Activated B cell treated with CpG ODN at 0.5 μM for 24 hours (primary cell): ENCODE measurements around the gene MAML3. TPM values are rescaled to one million over a fixed set of nuclear protein-coding genes. Genes with fewer than 3 reads are reported as not detected.

Experiments
- ATAC-seq: fragments of 200-7000 bp; cut with Tn5 transposase; one replicate; pipeline ENCODE4 v1.10.0; 2021; ENCODE audit warnings: low read depth, mild to moderate bottlenecking, moderate library complexity
- CTCF ChIA-PET: fragments of 350-600 bp; sonication (Branson Sonifier 250); formaldehyde crosslinking; loops from one replicate; lab custom pipeline; 2021; ENCODE audit warnings: antibody characterized with exemption; lab: Charles Lee
- POLR2A ChIA-PET: fragments of 350-600 bp; sonication (Branson Sonifier 250); formaldehyde crosslinking; loops from one replicate; lab custom pipeline; 2021; ENCODE audit warnings: antibody characterized with exemption; lab: Charles Lee
- DNase-seq: peaks from one replicate; pipeline ENCODE4 v3.0.0; 2022
- H3K27ac Mint-ChIP-seq: one replicate; pipeline ENCODE4 v1.8.0; 2020; ENCODE audit warnings: mixed read lengths
- H3K27me3 Mint-ChIP-seq: one replicate; pipeline ENCODE4 v1.8.0; 2021; ENCODE audit warnings: mixed read lengths
- H3K36me3 Mint-ChIP-seq: one replicate; pipeline ENCODE4 v1.8.0; 2021; ENCODE audit warnings: low read depth, mixed read lengths
- H3K4me1 Mint-ChIP-seq: one replicate; pipeline ENCODE4 v1.8.0; 2021; ENCODE audit warnings: mixed read lengths
- H3K4me3 Mint-ChIP-seq: one replicate; pipeline ENCODE4 v1.8.0; 2020; ENCODE audit warnings: mild to moderate bottlenecking, mixed read lengths
- H3K9me3 Mint-ChIP-seq: one replicate; pipeline ENCODE4 v1.8.0; 2020; ENCODE audit warnings: mixed read lengths
- intact Hi-C: fragments of 100-400 bp; cut with micrococcal nuclease; formaldehyde crosslinking; loops from one replicate; pipeline ENCODE4 v1.15.1; 2024
- total RNA-seq: library from RNA; stranded (reverse); gene quantifications from 2 replicates; pipeline ENCODE4 v1.2.3, GENCODE V29; 2022
- TF ChIP-seq, protein P1 (sequence below): fragments of 200-600 bp; IDR thresholded peaks from one replicate; pipeline ENCODE4 v1.8.0; 2022; ENCODE audit warnings: antibody characterized with exemption, mild to moderate bottlenecking

The MAML3 gene
- total RNA-seq, 1 donor from 2014 or later, result 2.6 TPM

- DNase-seq (no peak), ATAC-seq (no peak)
- Mint-ChIP-seq H3K4me1 (no peaks in the 10 kb centered on the region), H3K4me3 (no peak overlapping the region), H3K9me3 (no peaks in the 10 kb centered on the region), H3K27me3 (no peaks in the 10 kb centered on the region), H3K27ac (no peak overlapping the region), H3K36me3 (no peaks in the 10 kb centered on the region)
- intact Hi-C loops, result no loop called here
- TF ChIP-seq, protein P1, sequence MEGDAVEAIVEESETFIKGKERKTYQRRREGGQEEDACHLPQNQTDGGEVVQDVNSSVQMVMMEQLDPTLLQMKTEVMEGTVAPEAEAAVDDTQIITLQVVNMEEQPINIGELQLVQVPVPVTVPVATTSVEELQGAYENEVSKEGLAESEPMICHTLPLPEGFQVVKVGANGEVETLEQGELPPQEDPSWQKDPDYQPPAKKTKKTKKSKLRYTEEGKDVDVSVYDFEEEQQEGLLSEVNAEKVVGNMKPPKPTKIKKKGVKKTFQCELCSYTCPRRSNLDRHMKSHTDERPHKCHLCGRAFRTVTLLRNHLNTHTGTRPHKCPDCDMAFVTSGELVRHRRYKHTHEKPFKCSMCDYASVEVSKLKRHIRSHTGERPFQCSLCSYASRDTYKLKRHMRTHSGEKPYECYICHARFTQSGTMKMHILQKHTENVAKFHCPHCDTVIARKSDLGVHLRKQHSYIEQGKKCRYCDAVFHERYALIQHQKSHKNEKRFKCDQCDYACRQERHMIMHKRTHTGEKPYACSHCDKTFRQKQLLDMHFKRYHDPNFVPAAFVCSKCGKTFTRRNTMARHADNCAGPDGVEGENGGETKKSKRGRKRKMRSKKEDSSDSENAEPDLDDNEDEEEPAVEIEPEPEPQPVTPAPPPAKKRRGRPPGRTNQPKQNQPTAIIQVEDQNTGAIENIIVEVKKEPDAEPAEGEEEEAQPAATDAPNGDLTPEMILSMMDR, result no peak
- POLR2A ChIA-PET, result no interaction called here
- CTCF ChIA-PET, result no interaction called here
These were observed 167.1 kb downstream of the MAML3 start for GRCh38 chr4:139986689-139987501.

- ChIA-PET CTCF (interaction anchor here (1.0 kb wide), 1 partner anchor 26 kb away, joined by 3 read pairs; no protein-coding TSS in a partner anchor), POLR2A (no interaction called here)
- H3K9me3 Mint-ChIP-seq, result no peaks in the 10 kb centered on the region
- intact Hi-C loops, result no loop called here
- ATAC-seq, result no peak
- H3K4me3 Mint-ChIP-seq, result no peak overlapping the region
- H3K4me1 Mint-ChIP-seq, result no peaks in the 10 kb centered on the region
- no peaks in the 10 kb centered on the region for H3K27me3 Mint-ChIP-seq
- H3K27ac Mint-ChIP-seq, result no peak overlapping the region
- no peak for DNase-seq
- TF ChIP-seq, protein P1, result no peak
- H3K36me3 Mint-ChIP-seq, result no peaks in the 10 kb centered on the region
These were observed 167.9 kb downstream of the MAML3 start for GRCh38 chr4:139986106-139986505.

- no peak overlapping the region for H3K4me3 Mint-ChIP-seq
- TF ChIP-seq, protein P1, result no peak
- no peaks in the 10 kb centered on the region for H3K36me3 Mint-ChIP-seq
- no peak for ATAC-seq
- ChIA-PET POLR2A (no interaction called here), CTCF (interaction anchor here (1.0 kb wide), 1 partner anchor 27 kb away, joined by 3 read pairs; no protein-coding TSS in a partner anchor)
- intact Hi-C loops, result no loop called here
- no peak for DNase-seq
- peaks cover under 1% of the 10 kb centered on the region for H3K4me1 Mint-ChIP-seq
- H3K9me3 Mint-ChIP-seq, result no peaks in the 10 kb centered on the region
- no peak overlapping the region for H3K27ac Mint-ChIP-seq
- H3K27me3 Mint-ChIP-seq, result no peaks in the 10 kb centered on the region
These were observed 168.6 kb downstream of the MAML3 start for GRCh38 chr4:139985401-139985800.

DNA sequence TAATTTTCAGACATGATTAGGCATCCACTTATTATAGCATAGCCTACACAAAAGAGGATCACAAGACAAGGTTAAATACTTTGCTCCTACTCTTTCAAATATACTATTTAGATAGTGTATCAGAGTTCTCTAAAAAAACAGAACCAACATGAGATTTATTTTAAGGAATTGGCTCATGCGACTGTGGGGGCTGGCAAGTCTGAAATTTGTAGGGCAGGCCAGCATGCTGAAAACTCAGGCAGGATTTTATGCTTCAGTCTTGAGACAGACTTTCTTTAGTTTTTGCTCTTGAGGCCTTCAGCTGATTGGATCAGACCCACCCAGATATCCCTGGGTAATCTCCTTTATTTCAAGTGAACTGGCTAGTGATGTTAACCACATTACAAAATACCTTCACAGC, 169.5 kb downstream of the MAML3 start:
- intact Hi-C loops, result no loop called here
- H3K4me1 Mint-ChIP-seq, result peaks cover 8% of the 10 kb centered on the region
- ChIA-PET POLR2A (no interaction called here), CTCF (no interaction called here)
- H3K27ac Mint-ChIP-seq, result no peak overlapping the region
- H3K4me3 Mint-ChIP-seq, result no peak overlapping the region
- no peaks in the 10 kb centered on the region for H3K9me3 Mint-ChIP-seq
- H3K27me3 Mint-ChIP-seq, result no peaks in the 10 kb centered on the region
- ATAC-seq, result no peak
- TF ChIP-seq, protein P1, result no peak
- no peak for DNase-seq
- no peaks in the 10 kb centered on the region for H3K36me3 Mint-ChIP-seq

GRCh38 chr4:139978692-139979091, 175.3 kb downstream of the MAML3 start:
- H3K4me1 Mint-ChIP-seq, result peaks cover 55% of the 10 kb centered on the region
- TF ChIP-seq, protein P1, result no peak
- intact Hi-C loops, result loop anchor here (2.0 kb wide), 1 partner anchor 74 kb away; no protein-coding TSS in a partner anchor
- DNase-seq (peak; percentile 33), ATAC-seq (peak; percentile 87)
- CTCF ChIA-PET, result no interaction called here
- no peaks in the 10 kb centered on the region for H3K36me3 Mint-ChIP-seq
- no peaks in the 10 kb centered on the region for H3K27me3 Mint-ChIP-seq
- POLR2A ChIA-PET, result no interaction called here
- H3K27ac Mint-ChIP-seq, result peak overlapping the region; percentile 65
- H3K4me3 Mint-ChIP-seq, result peak overlapping the region; percentile 65
- H3K9me3 Mint-ChIP-seq, result no peaks in the 10 kb centered on the region
